ENCODE measurements around the gene CD3G.

CD3G gene

DNA sequence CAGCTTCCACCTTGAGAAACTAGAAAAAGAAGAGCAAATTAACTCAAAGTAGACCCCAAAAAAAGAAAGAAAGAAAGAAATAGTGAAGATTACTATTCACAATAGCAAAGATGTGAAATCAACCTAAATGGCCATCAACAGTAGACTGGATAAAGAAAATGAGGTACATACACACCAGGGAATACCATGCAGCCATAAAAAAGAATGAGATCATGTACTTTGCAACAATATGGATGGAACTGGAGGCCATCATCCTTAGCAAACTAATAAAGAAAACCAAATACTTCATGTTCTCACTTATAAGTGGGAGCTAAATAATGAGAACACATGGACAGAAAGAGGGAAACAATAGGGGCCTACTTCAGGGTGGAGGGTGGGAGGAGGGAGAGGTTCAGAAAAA is 15.4 kb upstream of the CD3G start:
- no peak overlapping the region for H3K27ac ChIP-seq
- TF ChIP-seq, protein P1, sequence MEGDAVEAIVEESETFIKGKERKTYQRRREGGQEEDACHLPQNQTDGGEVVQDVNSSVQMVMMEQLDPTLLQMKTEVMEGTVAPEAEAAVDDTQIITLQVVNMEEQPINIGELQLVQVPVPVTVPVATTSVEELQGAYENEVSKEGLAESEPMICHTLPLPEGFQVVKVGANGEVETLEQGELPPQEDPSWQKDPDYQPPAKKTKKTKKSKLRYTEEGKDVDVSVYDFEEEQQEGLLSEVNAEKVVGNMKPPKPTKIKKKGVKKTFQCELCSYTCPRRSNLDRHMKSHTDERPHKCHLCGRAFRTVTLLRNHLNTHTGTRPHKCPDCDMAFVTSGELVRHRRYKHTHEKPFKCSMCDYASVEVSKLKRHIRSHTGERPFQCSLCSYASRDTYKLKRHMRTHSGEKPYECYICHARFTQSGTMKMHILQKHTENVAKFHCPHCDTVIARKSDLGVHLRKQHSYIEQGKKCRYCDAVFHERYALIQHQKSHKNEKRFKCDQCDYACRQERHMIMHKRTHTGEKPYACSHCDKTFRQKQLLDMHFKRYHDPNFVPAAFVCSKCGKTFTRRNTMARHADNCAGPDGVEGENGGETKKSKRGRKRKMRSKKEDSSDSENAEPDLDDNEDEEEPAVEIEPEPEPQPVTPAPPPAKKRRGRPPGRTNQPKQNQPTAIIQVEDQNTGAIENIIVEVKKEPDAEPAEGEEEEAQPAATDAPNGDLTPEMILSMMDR (conservative IDR thresholded peaks at IDR 0.05): no peak

DNA sequence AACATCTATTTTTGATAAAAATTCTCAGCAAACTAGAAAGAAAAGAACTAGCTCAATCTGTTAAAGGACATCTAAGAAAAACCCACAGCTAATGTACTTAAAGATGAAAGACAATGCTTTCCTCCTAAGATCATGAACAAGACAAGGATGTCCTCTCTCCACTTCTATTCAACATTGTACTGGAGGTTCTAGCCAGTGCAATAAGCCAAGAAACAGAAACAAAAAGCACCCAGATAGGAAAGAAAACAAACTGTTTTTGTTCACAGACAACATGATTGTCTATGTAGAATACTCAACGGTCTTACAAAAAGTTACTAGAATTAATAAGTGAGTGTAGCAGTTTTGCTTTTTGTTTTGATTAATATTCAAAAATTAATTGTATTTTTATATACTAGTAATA is 9.4 kb upstream of the CD3G start:
- no peak overlapping the region for H3K27ac ChIP-seq
- TF ChIP-seq, protein P1 (conservative IDR thresholded peaks at IDR 0.05): no peak

DNA sequence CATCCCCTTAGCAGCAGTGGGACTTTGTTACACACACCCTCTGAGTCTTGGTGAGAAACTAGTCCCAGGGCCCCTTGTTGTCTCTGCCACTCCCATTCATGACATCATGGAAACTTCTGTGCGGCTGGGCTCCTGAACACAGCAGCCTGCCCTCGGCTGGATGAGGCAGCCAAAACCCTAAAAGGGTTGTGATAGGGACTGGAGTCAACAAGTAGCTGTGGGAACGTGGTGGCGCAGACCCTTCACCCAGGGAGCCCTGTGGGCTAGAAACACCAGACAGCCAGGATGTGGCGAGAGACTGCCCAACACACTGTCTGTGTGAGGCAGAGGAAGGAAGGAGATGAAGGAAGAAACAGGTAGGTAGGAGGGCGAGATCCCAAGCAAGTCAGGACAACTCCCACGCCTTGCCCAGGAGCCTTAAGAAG is 5.5 kb upstream of the CD3G start:
- TF ChIP-seq, protein P1 (conservative IDR thresholded peaks at IDR 0.05): no peak
- H3K27ac ChIP-seq: no peak overlapping the region

DNA sequence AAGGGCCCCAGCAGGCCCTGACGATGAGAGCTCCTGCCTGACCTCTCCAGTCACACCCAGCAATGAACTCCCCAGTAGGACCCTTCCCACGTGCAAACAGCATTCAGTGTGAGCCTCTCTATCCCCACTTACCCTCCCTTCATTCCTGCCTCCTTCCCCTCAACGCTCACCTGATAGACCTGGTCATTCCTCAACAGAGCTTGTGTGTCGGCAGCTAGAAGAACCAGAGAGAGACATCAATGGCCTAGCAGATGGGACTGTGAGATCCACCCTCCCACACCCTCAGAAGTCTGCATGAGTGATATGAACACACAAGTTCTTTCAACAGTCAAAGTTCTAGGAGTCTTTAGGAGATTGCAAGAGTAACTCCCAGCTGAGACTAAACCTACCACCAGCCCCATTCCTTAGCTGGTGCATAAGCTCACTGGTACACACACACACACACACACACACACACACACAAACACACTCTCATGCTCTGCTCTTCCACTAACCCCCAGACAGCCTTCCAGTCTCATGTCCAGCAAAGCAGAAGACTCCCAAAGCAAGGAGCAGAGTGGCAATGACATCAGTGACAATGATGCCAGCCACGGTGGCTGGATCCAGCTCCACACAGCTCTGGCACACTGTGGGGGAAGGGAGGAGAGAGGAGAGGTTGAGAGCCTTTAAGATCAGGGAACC is 4.7 kb upstream of the CD3G start:
- TF ChIP-seq, protein P1 (conservative IDR thresholded peaks at IDR 0.05): no peak
- H3K27ac ChIP-seq: no peak overlapping the region

DNA sequence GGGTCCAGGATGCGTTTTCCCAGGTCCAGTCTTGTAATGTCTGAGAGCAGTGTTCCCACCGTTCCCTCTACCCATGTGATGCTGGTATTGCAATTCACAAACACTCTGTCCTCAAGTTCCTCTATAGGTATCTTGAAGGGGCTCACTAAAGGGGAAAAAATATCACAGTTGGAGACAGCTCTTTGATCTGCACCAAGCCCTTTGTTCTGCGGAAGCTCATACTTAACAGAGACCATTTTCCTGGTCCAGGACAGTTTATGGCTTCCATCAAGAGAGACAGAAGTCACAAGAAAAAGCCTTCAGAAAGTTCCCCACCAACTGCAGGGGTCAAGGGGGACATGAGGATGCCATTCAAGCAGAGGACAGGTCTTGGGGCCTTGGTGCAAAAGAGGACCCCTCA is 3.7 kb upstream of the CD3G start:
- TF ChIP-seq, protein P1 (conservative IDR thresholded peaks at IDR 0.05): no peak
- no peak overlapping the region for H3K27ac ChIP-seq

DNA sequence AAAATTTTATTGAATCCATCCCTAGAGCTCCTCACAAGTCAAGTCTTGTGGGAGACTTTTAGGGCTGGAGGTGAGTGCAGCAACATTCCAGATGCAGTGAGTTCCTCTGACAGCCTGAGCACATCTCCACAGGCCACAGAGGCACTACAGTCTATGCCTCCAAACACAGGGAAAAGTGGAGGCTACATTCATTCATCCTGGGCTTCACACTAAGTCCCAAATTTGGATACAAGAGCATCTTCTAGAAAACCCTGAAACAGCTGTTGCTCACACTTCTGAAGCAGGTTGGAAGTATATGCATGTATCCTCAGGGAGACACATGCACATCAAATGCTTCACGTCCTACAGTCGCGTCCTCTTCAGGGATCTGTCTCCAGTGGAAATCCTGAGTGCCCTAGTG is 2.9 kb upstream of the CD3G start:
- TF ChIP-seq, protein P1 (conservative IDR thresholded peaks at IDR 0.05): no peak
- H3K27ac ChIP-seq: no peak overlapping the region

DNA sequence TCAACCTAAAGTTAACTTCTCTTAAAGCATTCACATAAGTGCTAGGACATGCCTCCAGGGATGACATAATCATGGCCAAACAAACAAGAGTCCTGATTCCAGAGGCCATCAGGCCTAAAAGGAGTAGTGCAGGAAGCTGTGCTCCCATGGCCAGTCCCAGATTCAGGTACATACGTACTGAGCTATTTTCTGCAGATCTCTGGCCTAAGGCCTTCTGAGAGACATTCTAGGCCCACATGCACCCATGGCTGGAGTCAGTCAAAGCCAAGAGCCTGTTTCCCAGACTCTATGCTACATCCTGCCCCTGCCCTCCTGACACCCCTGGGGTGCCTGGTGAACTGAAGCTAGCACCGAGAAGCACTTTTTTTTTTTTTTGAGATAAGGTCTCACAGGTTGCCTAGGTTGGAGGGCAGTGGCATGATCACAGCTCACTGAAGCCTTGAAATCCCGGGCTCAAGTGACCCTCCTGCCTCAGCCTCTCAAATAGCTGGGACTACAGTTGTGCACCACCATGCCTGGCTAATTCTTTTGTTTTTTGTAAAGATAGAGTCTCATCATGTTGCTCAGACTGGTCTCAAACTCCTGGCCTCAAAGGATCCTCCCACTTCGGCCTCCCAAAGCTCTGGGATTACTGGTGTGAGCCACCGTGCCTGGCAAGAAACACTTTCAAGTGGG is 2.2 kb upstream of the CD3G start:
- TF ChIP-seq, protein P1 (conservative IDR thresholded peaks at IDR 0.05): no peak
- no peak overlapping the region for H3K27ac ChIP-seq
